Muscle layer of colon (tissue), 2 donors: ENCODE results near the gene CFAP54.

Experiments
- H3K27ac ChIP-seq: one replicate; pipeline ENCODE4 v1.7.0; 2013; ENCODE audit warnings: low read depth, mild to moderate bottlenecking, low read length, moderate library complexity
- H3K27me3 ChIP-seq, 2 donors: one replicate each; pipeline ENCODE4 v1.7.0; 2013; ENCODE audit warnings: low read length in 2 of 2, mild to moderate bottlenecking in 2 of 2; ENCODE audit not compliant: insufficient read depth in 2 of 2, control insufficient read depth in 1 of 2
- H3K36me3 ChIP-seq: one replicate; pipeline ENCODE4 v1.7.0; 2013; ENCODE audit warnings: mild to moderate bottlenecking, low read length; ENCODE audit not compliant: insufficient read depth
- H3K4me1 ChIP-seq: one replicate; pipeline ENCODE4 v1.7.0; 2013; ENCODE audit warnings: mild to moderate bottlenecking, low read length; ENCODE audit not compliant: insufficient read depth
- H3K4me3 ChIP-seq, 2 donors: one replicate each; pipeline ENCODE4 v1.7.0; 2013; ENCODE audit warnings: low read length in 2 of 2, low read depth in 1 of 2, mild to moderate bottlenecking in 1 of 2, moderate library complexity in 1 of 2
- H3K9ac ChIP-seq: one replicate; pipeline ENCODE4 v1.7.0; 2013; ENCODE audit warnings: low read length
- H3K9me3 ChIP-seq: one replicate; pipeline ENCODE4 v1.7.0; 2013; ENCODE audit warnings: mild to moderate bottlenecking, low read length
- donor health status: abdominal sarcoma.
- donor health status: Adenocarcinoma of cecum.

Gene CFAP54

DNA sequence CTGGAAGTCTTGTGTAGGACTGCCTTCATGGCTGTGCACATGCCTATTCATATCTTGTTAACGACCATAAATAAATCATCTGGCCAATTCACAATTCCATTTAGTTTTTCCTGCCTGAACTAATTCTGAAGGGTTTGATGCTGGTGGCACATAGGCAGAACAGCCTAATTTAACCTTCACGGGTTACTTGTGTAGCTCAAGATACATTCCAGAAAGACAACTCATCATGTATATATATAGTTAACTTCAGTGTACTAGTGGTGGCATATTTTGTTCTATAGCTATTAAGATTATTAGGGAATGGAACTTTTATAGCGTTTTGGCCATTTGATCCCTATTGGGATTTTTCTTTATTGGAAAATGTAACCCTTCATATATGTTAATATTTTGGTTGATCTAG, 31.4 kb downstream of the CFAP54 start:
- H3K27me3 ChIP-seq: no peaks in the 10 kb centered on the region
- no peak overlapping the region for H3K4me3 ChIP-seq
- peaks cover 4% of the 10 kb centered on the region for H3K4me1 ChIP-seq
- H3K9me3 ChIP-seq: no peaks in the 10 kb centered on the region
- H3K9ac ChIP-seq: no peak overlapping the region
- no peaks in the 10 kb centered on the region for H3K36me3 ChIP-seq
- H3K27ac ChIP-seq: no peak overlapping the region

DNA sequence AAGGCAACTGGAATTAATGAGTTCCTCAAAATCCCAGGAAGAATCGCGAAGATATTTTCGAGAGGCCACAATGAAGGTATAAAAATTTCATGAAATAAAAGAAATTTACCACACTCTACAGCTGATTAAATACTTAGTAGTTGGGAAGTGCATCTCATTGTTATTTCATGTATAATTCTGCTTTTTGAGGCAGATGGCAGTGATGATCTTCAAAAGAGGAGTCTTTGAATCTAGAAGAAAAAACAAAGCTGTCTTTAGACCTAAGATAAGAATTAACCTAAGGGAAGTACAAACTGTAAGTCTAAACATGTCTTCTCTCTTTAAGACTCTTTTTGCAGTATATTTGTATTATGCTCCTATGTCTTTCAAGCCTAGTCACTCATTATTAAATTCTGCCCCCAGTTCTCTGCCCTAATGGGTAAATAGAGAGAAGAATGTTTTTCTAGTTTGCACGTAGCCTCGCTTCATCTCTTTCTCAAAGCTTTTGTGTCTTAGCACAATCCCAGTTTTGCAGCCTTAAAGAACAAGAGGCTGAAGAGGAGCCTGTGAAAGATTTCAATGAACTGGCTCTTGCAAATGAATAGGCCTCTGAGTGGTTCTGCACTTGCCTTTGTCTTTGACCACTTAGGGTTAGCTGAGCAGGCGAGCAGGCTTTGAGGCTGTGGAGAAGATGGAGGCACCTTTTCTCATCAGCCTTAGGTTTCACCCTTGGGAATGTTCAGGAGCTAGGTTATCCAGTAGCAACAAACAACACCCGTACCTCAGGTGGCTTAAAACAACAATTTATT, 32.7 kb downstream of the CFAP54 start:
- no peak overlapping the region for H3K27ac ChIP-seq
- H3K4me1 ChIP-seq: no peaks in the 10 kb centered on the region
- H3K9ac ChIP-seq: no peak overlapping the region
- H3K4me3 ChIP-seq: no peak overlapping the region
- no peaks in the 10 kb centered on the region for H3K36me3 ChIP-seq
- H3K27me3 ChIP-seq: no peaks in the 10 kb centered on the region
- H3K9me3 ChIP-seq: no peaks in the 10 kb centered on the region

DNA sequence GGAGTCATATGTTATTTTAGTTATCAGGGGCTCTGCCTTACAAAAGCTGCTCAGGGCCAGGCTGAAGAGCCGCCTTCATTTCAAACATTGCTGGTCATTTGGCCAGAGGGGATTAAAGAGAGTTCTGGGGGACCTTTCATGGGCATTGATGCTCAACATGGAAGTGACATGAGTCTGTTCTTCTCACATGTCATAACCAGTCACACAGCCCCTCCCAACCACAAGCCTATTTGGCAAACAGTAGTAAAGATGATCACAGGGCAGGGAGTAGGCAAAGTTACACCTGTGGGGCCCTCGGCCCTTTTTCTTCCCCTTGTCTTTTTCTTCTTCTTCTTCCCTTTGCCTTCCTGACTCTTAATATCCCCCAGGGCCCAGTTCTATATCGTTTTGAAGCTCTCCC, 33.3 kb downstream of the CFAP54 start:
- no peaks in the 10 kb centered on the region for H3K27me3 ChIP-seq
- no peak overlapping the region for H3K27ac ChIP-seq
- no peaks in the 10 kb centered on the region for H3K36me3 ChIP-seq

DNA sequence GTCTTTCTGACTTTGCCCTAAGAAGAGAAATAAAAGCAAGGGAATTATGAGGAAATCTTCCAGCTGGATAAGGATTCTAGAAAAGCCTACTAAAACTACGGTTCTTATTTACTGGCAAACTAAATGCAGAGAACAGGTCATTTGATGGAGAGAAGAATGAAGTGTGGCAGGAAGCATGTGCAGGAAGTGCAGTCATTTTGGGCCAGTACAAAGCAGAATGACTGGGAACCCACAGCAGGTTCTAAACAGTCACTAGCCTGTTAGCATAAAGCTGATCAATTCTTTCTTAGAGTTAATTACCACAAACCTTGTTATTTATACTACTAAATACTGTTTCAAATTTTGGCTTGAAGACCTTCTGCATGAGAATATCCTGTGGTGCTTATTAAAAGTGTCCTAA, 36.7 kb downstream of the CFAP54 start:
- Histone ChIP-seq H3K36me3 (no peaks in the 10 kb centered on the region), H3K4me3 (no peak overlapping the region), H3K4me1 (no peaks in the 10 kb centered on the region), H3K9ac (no peak overlapping the region), H3K27me3 (no peaks in the 10 kb centered on the region), H3K9me3 (no peaks in the 10 kb centered on the region), H3K27ac (no peak overlapping the region)

More for the DNA sequence above, 33.3 kb downstream of the CFAP54 start:
- Histone ChIP-seq H3K4me3 (no peak overlapping the region), H3K9me3 (no peaks in the 10 kb centered on the region), H3K4me1 (no peaks in the 10 kb centered on the region), H3K9ac (no peak overlapping the region)

GRCh38 chr12:96529912-96530311, 40.5 kb downstream of the CFAP54 start:
- H3K9me3 ChIP-seq: no peaks in the 10 kb centered on the region
- H3K36me3 ChIP-seq: no peaks in the 10 kb centered on the region
- no peak overlapping the region for H3K4me3 ChIP-seq
- H3K27ac ChIP-seq: no peak overlapping the region
- H3K4me1 ChIP-seq: no peaks in the 10 kb centered on the region
- no peak overlapping the region for H3K9ac ChIP-seq
- no peaks in the 10 kb centered on the region for H3K27me3 ChIP-seq

GRCh38 chr12:96534339-96534738, 45.0 kb downstream of the CFAP54 start:
- no peaks in the 10 kb centered on the region for H3K4me1 ChIP-seq
- no peaks in the 10 kb centered on the region for H3K36me3 ChIP-seq
- no peak overlapping the region for H3K27ac ChIP-seq
- no peaks in the 10 kb centered on the region for H3K27me3 ChIP-seq
- no peak overlapping the region for H3K9ac ChIP-seq
- H3K9me3 ChIP-seq: no peaks in the 10 kb centered on the region
- H3K4me3 ChIP-seq: no peak overlapping the region

DNA sequence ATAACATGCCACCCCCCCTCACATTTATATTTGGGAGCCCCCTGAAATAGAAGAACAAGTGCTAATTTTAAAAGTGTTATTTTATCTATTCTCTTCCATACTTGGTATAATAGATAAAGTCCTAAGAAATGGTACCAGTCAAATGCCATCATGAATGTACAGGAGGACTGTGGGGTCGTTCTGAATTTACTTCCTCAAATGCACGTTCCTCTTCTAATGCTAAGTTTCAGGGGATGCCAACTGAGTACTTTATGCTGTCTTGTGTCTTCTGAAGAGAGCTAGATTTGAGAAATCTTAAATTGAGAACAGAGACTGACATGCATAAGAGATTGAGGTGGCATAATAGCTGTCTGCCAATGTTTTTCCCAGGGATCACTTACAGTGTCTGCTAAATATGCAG, 59.0 kb downstream of the CFAP54 start:
- Histone ChIP-seq H3K27me3 (no peaks in the 10 kb centered on the region), H3K9me3 (no peaks in the 10 kb centered on the region), H3K4me3 (no peak overlapping the region), H3K4me1 (no peaks in the 10 kb centered on the region), H3K27ac (no peak overlapping the region), H3K36me3 (no peaks in the 10 kb centered on the region), H3K9ac (no peak overlapping the region)

DNA sequence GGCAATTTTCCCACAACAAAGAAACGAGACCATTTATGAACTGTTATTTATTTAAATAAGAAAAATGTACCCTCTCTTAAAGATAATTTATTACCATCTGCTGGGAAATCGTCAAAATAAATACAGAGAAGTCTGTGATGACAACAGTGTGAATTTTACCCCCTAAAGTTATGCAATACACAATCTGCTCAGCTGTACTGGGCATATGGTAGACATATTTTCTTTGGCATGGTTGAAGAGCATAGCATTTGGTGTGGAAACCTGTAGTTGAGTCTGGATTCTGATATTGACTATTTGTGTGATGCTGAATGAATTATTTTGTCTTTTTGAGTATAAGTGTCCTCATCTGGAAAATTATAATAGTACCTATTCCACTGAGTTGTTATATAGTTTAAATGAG, 60.0 kb downstream of the CFAP54 start:
- H3K27me3 ChIP-seq: no peaks in the 10 kb centered on the region
- H3K9me3 ChIP-seq: no peaks in the 10 kb centered on the region
- H3K9ac ChIP-seq: no peak overlapping the region
- no peak overlapping the region for H3K27ac ChIP-seq
- peaks cover 2% of the 10 kb centered on the region for H3K36me3 ChIP-seq
- H3K4me1 ChIP-seq: no peaks in the 10 kb centered on the region
- no peak overlapping the region for H3K4me3 ChIP-seq

DNA sequence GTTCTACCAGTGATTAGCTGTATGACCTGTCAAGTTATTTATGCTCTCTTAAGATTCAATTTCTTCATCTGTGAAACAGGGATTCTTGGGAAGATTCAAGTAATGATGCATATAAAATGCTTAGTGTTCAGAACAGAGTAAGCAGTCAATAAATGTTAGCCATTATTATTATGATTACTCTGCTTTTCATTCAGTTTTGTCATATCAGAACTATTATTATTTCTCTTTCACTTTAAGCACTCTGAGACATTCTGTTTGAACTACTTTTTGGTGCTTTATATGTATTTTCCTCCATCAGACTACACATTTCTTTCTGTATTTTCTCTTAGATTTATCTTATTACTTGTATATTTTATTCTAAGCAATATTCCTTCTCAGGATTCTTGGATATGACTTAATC, 81.2 kb downstream of the CFAP54 start:
- no peak overlapping the region for H3K27ac ChIP-seq
- H3K9ac ChIP-seq: no peak overlapping the region
- no peaks in the 10 kb centered on the region for H3K27me3 ChIP-seq

DNA sequence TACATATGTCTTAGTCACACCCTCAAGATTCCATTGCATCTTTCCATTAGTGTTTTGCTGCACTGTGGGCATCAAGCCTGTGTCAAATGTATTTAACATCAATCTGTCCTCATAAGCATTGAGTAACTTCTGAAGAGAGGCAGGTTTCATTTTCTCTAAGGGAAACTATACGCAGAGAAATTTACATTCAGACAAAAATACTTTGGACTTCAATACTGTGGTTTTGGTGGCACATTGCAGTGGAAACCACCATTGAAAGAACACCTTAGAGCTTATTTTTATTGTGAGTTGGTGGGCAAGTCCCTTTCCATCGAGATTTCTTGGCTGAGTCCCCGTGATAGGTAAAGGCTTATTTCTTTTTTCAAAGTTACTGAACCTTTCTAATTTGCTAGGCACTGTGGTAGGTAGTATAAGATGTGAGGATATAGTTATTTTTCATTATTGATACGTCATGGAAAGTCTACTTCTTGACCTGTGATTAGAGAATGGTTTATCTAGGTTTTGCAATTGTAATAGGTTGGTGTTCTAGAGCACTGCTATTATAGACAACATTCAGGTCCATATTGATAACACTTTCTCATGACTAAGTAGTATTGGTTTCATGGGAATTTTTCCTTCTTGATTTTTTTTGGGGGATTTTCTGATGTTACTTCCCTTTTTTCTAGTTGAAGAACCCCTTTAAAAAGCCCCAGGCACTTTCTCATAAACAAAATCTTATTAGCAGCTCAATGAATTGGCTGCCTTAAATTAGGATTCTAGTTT, 81.9 kb downstream of the CFAP54 start:
- Histone ChIP-seq H3K27ac (no peak overlapping the region), H3K36me3 (no peaks in the 10 kb centered on the region), H3K4me3 (no peak overlapping the region), H3K9ac (no peak overlapping the region), H3K4me1 (no peaks in the 10 kb centered on the region), H3K27me3 (no peaks in the 10 kb centered on the region), H3K9me3 (no peaks in the 10 kb centered on the region)

More for the DNA sequence above, 81.2 kb downstream of the CFAP54 start:
- H3K9me3 ChIP-seq: no peaks in the 10 kb centered on the region
- no peak overlapping the region for H3K4me3 ChIP-seq
- H3K36me3 ChIP-seq: no peaks in the 10 kb centered on the region
- H3K4me1 ChIP-seq: no peaks in the 10 kb centered on the region

DNA sequence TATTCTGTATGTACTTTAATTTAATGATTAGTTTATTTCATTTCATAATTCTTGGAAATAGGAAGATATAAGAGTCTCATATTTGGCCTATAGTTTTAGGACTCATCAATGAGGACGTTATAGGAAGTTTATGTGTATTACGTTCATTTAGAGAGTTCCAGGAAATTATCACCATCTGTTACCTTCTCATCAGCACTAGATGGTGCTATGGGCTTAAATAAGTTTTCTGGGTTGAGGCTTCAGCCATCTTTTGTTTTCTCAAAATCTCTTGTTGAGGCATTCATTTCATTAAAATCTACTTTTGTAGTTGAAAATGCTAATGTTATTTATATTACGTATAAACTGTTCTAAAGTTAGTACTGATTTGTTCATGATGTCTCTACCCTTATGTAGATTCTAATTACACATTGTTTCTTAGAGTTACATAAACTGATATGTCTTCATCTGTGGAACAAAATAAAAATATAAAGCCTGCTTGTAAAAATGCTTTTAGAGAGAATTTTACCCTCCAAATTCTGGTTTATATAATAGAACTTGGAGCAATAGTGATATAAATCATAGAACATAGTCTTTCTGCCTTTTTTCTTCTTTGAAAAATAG, 89.2 kb downstream of the CFAP54 start:
- no peak overlapping the region for H3K9ac ChIP-seq
- no peak overlapping the region for H3K4me3 ChIP-seq
- no peaks in the 10 kb centered on the region for H3K4me1 ChIP-seq
- H3K36me3 ChIP-seq: no peaks in the 10 kb centered on the region
- H3K9me3 ChIP-seq: no peaks in the 10 kb centered on the region
- no peak overlapping the region for H3K27ac ChIP-seq
- H3K27me3 ChIP-seq: no peaks in the 10 kb centered on the region
